IMR-90 (cell line): ENCODE data around the gene USP7.

Experiments
- FOS ChIP-seq: fragments of 150-350 bp; IDR thresholded peaks from 2 replicates; pipeline ENCODE4 v1.6.1; 2016; ENCODE audit warnings: low read depth, low read length
- NFE2L2 ChIP-seq: fragments of 150-350 bp; IDR thresholded peaks from 2 replicates; pipeline ENCODE4 v1.6.1; 2016; ENCODE audit warnings: low read depth, mild to moderate bottlenecking, low read length
- POLR2A ChIP-seq: IDR thresholded peaks from 2 replicates; pipeline ENCODE4 v1.6.1; 2012; ENCODE audit warnings: mild to moderate bottlenecking, low read depth, low read length
- RAD21 ChIP-seq: IDR thresholded peaks from 2 replicates; pipeline ENCODE4 v1.6.1; 2012; ENCODE audit warnings: low read length, improper control_type of control experiment
- SMC3 ChIP-seq: fragments of 150-350 bp; IDR thresholded peaks from 2 replicates; pipeline ENCODE4 v1.6.1; 2016; ENCODE audit warnings: low read depth, mild to moderate bottlenecking, antibody characterized with exemption, low read length, moderate library complexity
- TF ChIP-seq, protein P1 (sequence below): conservative IDR thresholded peaks from 2 replicates; pipeline ENCODE4 v1.5.1; 2012; ENCODE audit warnings: mild to moderate bottlenecking, low read depth, low read length, improper control_type of control experiment
- TF ChIP-seq, protein P2 (sequence below): fragments of 150-350 bp; IDR thresholded peaks from 2 replicates; pipeline ENCODE4 v1.6.1; 2017; ENCODE audit warnings: mild to moderate bottlenecking, antibody characterized with exemption, low read length, low read depth

- TF ChIP-seq, protein P1, sequence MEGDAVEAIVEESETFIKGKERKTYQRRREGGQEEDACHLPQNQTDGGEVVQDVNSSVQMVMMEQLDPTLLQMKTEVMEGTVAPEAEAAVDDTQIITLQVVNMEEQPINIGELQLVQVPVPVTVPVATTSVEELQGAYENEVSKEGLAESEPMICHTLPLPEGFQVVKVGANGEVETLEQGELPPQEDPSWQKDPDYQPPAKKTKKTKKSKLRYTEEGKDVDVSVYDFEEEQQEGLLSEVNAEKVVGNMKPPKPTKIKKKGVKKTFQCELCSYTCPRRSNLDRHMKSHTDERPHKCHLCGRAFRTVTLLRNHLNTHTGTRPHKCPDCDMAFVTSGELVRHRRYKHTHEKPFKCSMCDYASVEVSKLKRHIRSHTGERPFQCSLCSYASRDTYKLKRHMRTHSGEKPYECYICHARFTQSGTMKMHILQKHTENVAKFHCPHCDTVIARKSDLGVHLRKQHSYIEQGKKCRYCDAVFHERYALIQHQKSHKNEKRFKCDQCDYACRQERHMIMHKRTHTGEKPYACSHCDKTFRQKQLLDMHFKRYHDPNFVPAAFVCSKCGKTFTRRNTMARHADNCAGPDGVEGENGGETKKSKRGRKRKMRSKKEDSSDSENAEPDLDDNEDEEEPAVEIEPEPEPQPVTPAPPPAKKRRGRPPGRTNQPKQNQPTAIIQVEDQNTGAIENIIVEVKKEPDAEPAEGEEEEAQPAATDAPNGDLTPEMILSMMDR = no peak
- TF ChIP-seq NFE2L2 (no peak), RAD21 (no peak), POLR2A (no peak), FOS (no peak), SMC3 (no peak)
- TF ChIP-seq, protein P2, sequence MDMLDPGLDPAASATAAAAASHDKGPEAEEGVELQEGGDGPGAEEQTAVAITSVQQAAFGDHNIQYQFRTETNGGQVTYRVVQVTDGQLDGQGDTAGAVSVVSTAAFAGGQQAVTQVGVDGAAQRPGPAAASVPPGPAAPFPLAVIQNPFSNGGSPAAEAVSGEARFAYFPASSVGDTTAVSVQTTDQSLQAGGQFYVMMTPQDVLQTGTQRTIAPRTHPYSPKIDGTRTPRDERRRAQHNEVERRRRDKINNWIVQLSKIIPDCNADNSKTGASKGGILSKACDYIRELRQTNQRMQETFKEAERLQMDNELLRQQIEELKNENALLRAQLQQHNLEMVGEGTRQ = no peak
Observed at GRCh38 chr16:8892101-8892575, 71.6 kb downstream of the USP7 start.
